GM18873 (cell line): ENCODE data around the gene WDR37.

Experiments used
- ATAC-seq: cut with Tn5 transposase; IDR thresholded peaks from one replicate; pipeline ENCODE4 v1.9.1; 2021; ENCODE audit warnings: mild to moderate bottlenecking, moderate library complexity, moderate number of reproducible peaks; ENCODE audit not compliant: unreplicated experiment, low FRiP score

WDR37 gene

GRCh38 chr10:1068380-1069361 lies 12.5 kb downstream of the WDR37 start:
- ATAC-seq, result no peak

DNA sequence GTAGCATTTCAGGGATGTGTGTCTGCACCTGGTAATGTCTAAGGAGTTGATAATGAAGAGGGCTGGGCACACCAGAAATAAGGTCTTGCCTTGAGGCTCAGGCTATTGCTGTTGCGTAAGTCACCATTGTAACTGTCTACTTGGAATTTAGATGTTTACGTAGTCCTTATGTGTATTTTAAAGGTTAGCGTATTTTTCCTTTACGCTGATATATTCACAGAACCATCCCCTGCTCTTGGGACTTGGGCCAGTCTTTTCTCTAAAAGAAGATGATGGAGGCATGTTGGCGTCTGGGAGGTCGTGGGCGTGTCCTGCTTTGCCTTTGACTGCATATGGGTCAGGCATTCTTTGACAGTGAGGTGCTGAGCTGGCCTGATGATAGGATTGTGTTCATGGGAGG lies 14.7 kb downstream of the WDR37 start:
- ATAC-seq, result no peak

DNA sequence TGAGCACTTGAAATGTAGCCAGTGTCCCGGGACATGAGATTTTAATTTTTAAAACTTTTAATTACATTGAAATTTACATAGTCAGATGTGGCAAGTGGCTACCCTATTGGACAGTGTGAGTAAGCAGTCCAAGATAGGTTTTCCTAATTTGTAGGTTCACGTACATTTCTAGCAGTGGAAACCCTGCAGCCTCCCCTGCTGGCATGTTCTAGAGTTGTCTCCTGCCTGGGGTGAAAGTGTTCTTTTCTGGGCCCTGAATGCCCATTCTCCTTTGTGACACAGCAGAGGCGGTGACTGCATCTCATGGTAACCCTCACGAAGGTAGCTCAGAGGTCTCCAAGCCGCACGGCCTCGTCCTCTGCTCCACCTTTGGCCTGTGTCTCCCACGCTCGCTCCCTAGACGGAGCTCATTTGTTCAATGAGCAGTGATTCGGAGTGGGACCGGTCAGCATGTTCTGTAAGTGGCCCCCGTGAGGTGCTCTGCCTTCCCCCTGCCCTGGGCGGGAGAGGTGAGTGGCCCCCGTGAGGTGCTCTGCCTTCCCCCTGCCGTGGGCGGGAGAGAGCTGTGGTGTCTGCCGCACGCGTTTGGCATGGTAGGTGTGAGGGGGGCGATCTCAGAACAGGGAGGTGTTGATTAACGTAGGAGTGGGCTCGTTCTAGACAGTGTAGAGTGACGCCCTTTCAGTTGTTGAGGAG lies 18.0 kb downstream of the WDR37 start:
- ATAC-seq, result no peak

DNA sequence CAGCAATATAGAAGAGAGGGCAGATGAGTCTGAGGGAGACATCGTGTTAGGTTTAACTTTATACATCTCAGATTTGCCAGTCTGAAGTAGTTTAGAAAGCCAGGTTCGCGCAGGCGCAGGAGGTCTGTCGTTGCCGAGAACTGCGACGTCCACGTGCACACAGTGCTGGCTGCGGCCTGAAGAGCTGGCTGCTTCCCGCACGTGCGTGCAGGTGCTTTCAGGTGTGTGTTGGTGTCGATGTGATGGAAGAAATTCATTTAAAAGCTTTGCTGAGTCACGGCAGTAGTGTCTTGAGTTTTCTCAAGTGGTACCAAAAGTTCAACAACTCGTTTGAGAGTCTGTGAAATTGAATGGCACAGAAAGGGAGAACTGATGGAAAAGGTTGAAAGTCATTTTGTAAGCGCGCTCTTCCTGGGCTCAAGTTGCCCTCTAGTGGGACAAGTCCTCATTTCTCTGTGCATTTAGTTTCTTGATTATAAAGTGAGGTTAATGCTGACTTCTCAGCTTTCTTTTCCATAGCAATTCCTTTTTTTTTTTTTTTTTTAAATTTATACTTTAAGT lies 18.6 kb downstream of the WDR37 start:
- ATAC-seq, result no peak

GRCh38 chr10:1078668-1079067 lies 22.5 kb downstream of the WDR37 start:
- ATAC-seq, result no peak

DNA sequence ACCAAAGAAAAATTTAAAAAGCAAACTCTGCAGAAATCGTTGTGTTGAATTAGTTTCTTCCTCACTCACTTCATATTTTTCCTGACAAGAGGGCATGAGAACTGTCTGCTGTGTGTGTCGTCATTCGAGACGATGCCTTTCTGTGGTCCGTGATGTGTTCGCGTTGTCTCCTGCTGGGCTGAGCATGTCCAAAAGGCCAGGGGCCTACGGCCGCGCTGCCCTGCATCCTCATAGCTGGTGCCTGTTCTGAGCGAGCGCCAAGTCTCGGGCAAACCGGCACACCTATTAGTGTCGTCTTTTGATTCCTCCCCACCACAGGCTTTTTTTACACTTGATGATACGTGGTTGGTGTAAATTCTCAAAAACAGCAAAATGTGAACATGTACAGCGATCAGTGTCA lies 27.4 kb downstream of the WDR37 start:
- no peak for ATAC-seq

- ATAC-seq, result no peak
Observed at GRCh38 chr10:1084011-1084950, 28.1 kb downstream of the WDR37 start.

- ATAC-seq, result no peak
Observed at GRCh38 chr10:1085258-1085657, 29.1 kb downstream of the WDR37 start.

- no peak for ATAC-seq
Observed at GRCh38 chr10:1086787-1087186, 30.6 kb downstream of the WDR37 start.

GRCh38 chr10:1089017-1089689 lies 33.0 kb downstream of the WDR37 start:
- no peak for ATAC-seq

GRCh38 chr10:1090696-1091095 lies 34.5 kb downstream of the WDR37 start:
- no peak for ATAC-seq

- ATAC-seq, result no peak
Observed at GRCh38 chr10:1093696-1094095, 37.5 kb downstream of the WDR37 start.

DNA sequence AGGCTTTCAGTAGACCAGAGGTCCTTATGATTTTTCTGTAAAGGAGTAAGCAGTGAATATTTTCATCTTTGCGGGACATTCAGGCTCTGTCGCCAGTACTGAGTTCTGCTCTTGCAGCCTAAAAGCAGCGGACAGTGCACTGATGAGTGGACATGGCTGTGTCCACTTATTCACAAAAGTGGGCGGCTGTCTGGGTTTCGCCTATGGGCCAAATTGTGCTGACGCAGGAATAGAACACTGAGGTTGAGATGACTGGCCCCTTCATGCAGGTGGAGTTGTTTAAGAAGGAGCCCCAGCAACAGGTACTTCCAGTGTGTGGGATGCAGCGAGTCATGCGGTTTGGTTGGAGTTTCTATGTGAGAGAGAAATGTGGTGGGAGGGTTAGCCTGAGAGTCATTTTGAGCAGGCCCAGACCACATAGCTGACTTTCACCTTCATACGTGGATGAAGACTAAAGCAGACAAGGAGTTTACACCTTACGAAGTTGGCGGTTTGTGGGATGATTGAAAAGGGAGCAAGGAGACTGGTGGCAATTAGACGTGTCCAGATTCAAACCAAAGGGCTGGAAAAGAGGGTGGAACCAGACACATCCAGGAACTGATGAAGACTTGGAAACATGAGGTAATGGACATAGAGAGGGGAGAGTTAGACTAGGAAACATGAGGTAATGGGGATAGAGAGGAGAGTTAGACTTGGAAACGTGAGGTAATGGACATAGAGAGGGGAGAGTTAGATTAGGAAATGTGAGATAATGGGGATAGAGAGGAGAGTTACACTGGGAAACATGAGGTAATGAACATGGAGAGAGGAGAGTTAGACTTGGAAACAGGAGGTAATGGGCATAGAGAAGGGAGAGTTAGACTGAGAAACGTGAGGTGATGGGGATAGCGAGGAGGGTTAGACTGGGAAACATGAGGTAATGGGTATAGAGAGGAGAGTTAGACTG lies 38.2 kb downstream of the WDR37 start:
- ATAC-seq, result no peak

GRCh38 chr10:1095498-1095897 lies 39.3 kb downstream of the WDR37 start:
- no peak for ATAC-seq

DNA sequence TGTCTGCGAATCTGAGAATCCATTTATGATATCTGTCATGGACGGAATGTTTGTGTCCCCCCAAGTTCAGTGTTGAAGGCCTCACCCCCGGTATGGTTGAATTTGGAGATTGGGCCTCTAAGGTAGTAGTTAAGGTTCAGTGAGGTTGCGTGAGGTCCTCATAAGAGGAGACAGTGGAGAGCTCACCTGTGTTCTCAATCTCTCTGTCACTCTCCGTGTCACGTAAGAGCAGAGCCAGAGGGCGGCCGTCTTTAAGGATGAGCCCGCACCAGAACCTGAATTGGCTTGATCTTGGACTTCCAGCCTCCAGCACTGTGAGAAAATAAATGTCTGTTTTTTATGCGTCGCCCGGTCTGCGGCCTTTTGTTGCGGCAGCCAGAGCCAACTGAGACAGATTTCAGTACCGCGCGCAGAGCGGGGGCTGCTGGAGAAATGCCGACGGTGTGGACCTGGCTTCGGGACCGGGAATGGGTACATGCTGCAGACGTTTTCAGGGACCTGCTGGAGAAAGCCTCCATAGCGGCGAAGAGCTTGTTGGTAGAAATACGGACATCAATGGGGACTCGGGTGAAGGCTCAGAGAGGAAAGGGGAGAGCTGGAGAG lies 40.2 kb downstream of the WDR37 start:
- no peak for ATAC-seq

DNA sequence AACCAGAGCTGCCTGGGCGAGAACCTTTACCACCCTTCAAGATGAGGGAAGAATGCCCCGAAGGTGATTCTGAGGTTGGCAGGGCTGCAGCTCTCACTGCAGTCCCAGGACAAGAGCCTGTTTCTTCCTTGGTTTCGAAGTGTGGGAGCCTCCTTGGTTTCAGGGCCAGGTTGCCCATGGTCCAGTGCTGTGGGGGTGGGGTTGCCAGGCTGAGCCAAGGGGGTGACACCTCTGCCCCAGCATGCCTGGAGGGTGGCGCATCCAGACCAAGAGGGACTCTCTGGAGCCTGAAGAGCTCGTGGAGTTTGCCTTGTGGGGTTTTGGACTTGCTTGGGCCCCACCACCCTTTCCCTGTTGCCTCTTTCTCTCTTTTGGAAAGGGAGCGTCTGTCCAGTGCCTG lies 41.3 kb downstream of the WDR37 start:
- no peak for ATAC-seq

- ATAC-seq, result no peak
Observed at GRCh38 chr10:1100143-1100542, 44.0 kb downstream of the WDR37 start.

DNA sequence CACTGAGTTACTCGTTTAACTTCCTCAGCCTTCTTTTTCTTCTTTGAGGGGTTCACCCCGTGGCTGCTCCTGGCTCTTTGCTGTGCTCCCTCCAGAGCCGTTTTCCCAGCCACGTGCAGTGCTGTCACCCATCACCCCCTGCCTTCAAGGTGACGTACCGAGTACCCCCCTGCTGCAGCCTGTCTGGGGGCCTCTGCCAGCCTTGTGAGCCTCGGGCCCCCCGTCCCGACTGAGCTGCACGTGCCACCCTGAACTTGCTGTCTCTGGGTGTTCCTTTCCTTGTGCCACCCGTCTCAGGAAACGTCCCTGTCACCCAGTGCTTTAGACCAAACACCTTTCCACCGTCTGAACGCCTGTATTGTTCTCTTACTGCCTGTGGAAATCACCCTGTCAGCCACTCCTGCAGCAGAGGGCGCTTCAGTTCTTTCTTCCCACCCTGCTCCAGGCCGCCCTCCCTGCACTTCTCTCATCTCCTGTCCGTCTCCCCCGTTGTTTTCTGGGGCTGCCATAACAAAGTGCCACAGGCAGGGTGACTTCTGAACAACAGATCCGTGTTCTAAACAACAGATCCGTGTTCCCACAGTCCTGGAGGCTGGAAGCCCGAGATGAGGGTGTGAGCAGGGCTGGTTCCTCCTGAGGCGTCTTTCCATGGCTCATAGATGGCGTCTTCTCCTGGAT lies 44.6 kb downstream of the WDR37 start:
- ATAC-seq, result no peak
